HG03103 (cell line): ENCODE data around the gene FAT4.

Source experiments
- ATAC-seq: cut with Tn5 transposase; IDR thresholded peaks from one replicate; pipeline ENCODE4 v1.9.1; 2021; ENCODE audit warnings: low read depth; ENCODE audit not compliant: unreplicated experiment

Gene FAT4

GRCh38 chr4:125359960-125360634 lies 45.3 kb downstream of the FAT4 start:
- no peak for ATAC-seq

GRCh38 chr4:125360727-125361126 lies 46.0 kb downstream of the FAT4 start:
- ATAC-seq: no peak
